Stimulated activated CD4-positive, alpha-beta T cell treated with anti-CD3 and anti-CD28 coated beads, TNF-alpha, amount 100 ng/mL, for 24 hours (primary cell): ENCODE data around the gene PHLPP1.
"Not testable (repeated sequence)": the region's sequence is repeated elsewhere in the genome, so short reads cannot be mapped to it uniquely, and the experiment has no call there.

Source experiments
- DNase-seq, 3 experiments: peaks; one replicate each; pipeline ENCODE4 v3.0.0-alpha.2; 2020; ENCODE audit warnings: low read depth in 3 of 3

Gene PHLPP1

GRCh38 chr18:62880673-62881364 is 165.5 kb downstream of the PHLPP1 start:
- no peak for DNase-seq

- DNase-seq, result no peak
Observed at GRCh38 chr18:62881509-62882016, 166.2 kb downstream of the PHLPP1 start.

GRCh38 chr18:62883937-62884735 is 168.8 kb downstream of the PHLPP1 start:
- no peak for DNase-seq

- DNase-seq, result no peak
Observed at GRCh38 chr18:62885804-62886203, 170.5 kb downstream of the PHLPP1 start.

GRCh38 chr18:62894681-62895390 is 179.5 kb downstream of the PHLPP1 start:
- DNase-seq, result no peak

- DNase-seq, result no peak
Observed at GRCh38 chr18:62897153-62897552, 181.8 kb downstream of the PHLPP1 start.

GRCh38 chr18:62898359-62898758 is 183.0 kb downstream of the PHLPP1 start:
- DNase-seq, result no peak

GRCh38 chr18:62899534-62899933 is 184.2 kb downstream of the PHLPP1 start:
- no peak for DNase-seq

- no peak for DNase-seq
Observed at GRCh38 chr18:62900132-62900883, 185.0 kb downstream of the PHLPP1 start.

GRCh38 chr18:62902776-62903175 is 187.4 kb downstream of the PHLPP1 start:
- no peak for DNase-seq

GRCh38 chr18:62904396-62905285 is 189.3 kb downstream of the PHLPP1 start:
- no peak for DNase-seq

GRCh38 chr18:62912885-62913284 is 197.5 kb downstream of the PHLPP1 start:
- DNase-seq, result no peak

GRCh38 chr18:62913824-62914223 is 198.5 kb downstream of the PHLPP1 start:
- not testable (repeated sequence) for DNase-seq

- no peak for DNase-seq
Observed at GRCh38 chr18:62914871-62915392, 199.6 kb downstream of the PHLPP1 start.

- no peak for DNase-seq
Observed at GRCh38 chr18:62918361-62918760, 203.0 kb downstream of the PHLPP1 start.

GRCh38 chr18:62919109-62919838 is 203.9 kb downstream of the PHLPP1 start:
- no peak for DNase-seq

GRCh38 chr18:62925031-62925688 is 209.8 kb downstream of the PHLPP1 start:
- no peak for DNase-seq

- DNase-seq, result no peak
Observed at GRCh38 chr18:62928326-62928725, 213.0 kb downstream of the PHLPP1 start.

- DNase-seq, result no peak
Observed at GRCh38 chr18:62933261-62933887, 218.0 kb downstream of the PHLPP1 start.
